Astrocyte of the spinal cord (primary cell): ENCODE results near the gene CCIN.
A peak's percentile ranks its signal among the peaks of the same experiment; 100 is the strongest.

Experiments used
- DNase-seq: peaks from one replicate; pipeline ENCODE4 v3.0.0; 2011; ENCODE audit warnings: low read depth, low spot score
- H3K4me3 ChIP-seq: 2 replicates; pipeline ENCODE4 v1.5.1; 2011; ENCODE audit warnings: low read depth, mild to moderate bottlenecking, low read length, moderate library complexity
- CTCF ChIP-seq: IDR thresholded peaks from 2 replicates; pipeline ENCODE4 v1.5.1; 2012; ENCODE audit warnings: low read depth, mild to moderate bottlenecking, low read length, inconsistent platforms
- in situ Hi-C: cut with HindIII; loops from 2 replicates; pipeline ENCODE4 v1.10.0; 2017; ENCODE audit warnings: low sequenced_read_pairs

CCIN gene

GRCh38 chr9:36145970-36146369, 23.2 kb upstream of the CCIN start:
- in situ Hi-C loops, result no loop called here

DNA sequence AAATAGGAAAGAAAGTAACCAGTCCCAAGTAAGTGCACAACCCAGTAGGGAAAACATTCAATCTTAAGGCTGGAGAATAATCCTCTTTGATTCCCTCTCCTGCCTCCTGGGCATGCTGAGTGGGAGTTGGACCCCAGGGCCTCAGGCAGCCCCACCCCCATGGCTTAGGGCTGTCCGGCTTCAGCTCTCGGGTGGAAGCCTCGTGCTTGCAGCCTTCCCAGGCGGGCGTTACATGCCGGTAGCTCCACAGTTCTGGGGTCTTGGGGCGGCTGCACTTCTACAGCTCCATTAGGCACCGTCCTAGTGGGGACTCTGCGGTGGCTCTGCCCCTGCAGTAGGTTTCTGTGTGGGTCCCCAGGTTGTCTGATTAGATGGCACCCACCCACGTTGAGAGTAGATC, 22.5 kb upstream of the CCIN start:
- no peak for DNase-seq
- H3K4me3 ChIP-seq, result no peak overlapping the region
- in situ Hi-C loops, result no loop called here
- no peak for TF ChIP-seq CTCF

More at GRCh38 chr9:36145970-36146369, 23.2 kb upstream of the CCIN start:
- no peak overlapping the region for H3K4me3 ChIP-seq
- no peak for TF ChIP-seq CTCF
- no peak for DNase-seq

- in situ Hi-C loops, result no loop called here
- no peak overlapping the region for H3K4me3 ChIP-seq
Observed at GRCh38 chr9:36147441-36148175, 21.6 kb upstream of the CCIN start.

GRCh38 chr9:36148311-36149051, 20.7 kb upstream of the CCIN start:
- in situ Hi-C loops, result no loop called here
- DNase-seq, result peak; percentile 99
- TF ChIP-seq CTCF, result no peak
- H3K4me3 ChIP-seq, result no peak overlapping the region

More at GRCh38 chr9:36147441-36148175, 21.6 kb upstream of the CCIN start:
- no peak for TF ChIP-seq CTCF
- no peak for DNase-seq

DNA sequence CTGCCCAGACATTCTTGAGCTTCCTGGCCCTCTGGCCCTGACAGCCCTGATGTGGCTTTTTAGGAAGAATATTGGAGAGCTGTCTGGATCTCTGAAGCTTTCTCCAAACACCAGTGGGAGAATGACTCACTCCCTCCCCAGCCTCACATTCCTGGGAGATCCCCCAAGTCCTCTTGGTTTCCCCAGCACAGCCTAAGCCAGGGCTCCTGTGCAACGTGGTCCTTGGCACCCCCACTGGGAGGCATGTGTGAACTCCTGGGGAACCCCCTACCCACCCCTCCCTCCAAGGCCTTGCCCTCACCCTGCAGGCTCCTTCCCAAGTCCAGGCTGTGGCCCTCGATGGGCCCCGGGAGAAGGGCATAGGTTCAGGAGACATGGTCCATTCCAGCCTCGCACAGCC, 20.0 kb upstream of the CCIN start:
- peak; percentile 80 for DNase-seq
- in situ Hi-C loops, result no loop called here
- TF ChIP-seq CTCF, result no peak
- H3K4me3 ChIP-seq, result no peak overlapping the region

- no peak for DNase-seq
- TF ChIP-seq CTCF, result no peak
- H3K4me3 ChIP-seq, result no peak overlapping the region
- in situ Hi-C loops, result no loop called here
Observed at GRCh38 chr9:36150574-36151315, 18.4 kb upstream of the CCIN start.
